ENCODE results near the gene TANGO2. TPM values are rescaled to one million over a fixed set of nuclear protein-coding genes. Genes with fewer than 3 reads are reported as not detected.

TANGO2 gene
- total RNA-seq, 4 donors from 2014 or later: 31.7 to 56.7 (median 39.0) TPM

- TF ChIP-seq POLR2A (IDR thresholded peaks at IDR 0.05): no peak
- no peak for TF ChIP-seq CTCF (IDR thresholded peaks at IDR 0.05)
- no peak for TF ChIP-seq EP300 (IDR thresholded peaks at IDR 0.05)
- no peak overlapping the region for H3K27ac ChIP-seq
- DNase-seq (ENCODE audit: low spot score in 2 of 2): no peak
- no peaks in the 10 kb centered on the region for H3K27me3 ChIP-seq
- peaks cover 2 to 89% (median 29%) of the 10 kb centered on the region in 3 donors for H3K36me3 ChIP-seq
- H3K4me1 ChIP-seq: peaks cover 0 to 14% (median 6%) of the 10 kb centered on the region in 4 donors
- H3K4me3 ChIP-seq: no peak overlapping the region
- WGBS, 2 donors: 88 to 92% methylated on average over 17 of the region's 17 CpGs
- no peaks in the 10 kb centered on the region for H3K9me3 ChIP-seq
These were observed 68.5 kb downstream of the TANGO2 start for GRCh38 chr22:20089226-20089976.

- 84 to 93% methylated on average over 11 of the region's 11 CpGs for WGBS, 2 donors
- TF ChIP-seq CTCF (IDR thresholded peaks at IDR 0.05): no peak
- TF ChIP-seq POLR2A (IDR thresholded peaks at IDR 0.05): no peak
- no peak for TF ChIP-seq EP300 (IDR thresholded peaks at IDR 0.05)
- no peak for DNase-seq (ENCODE audit: low spot score in 2 of 2)
- no peaks in the 10 kb centered on the region for H3K9me3 ChIP-seq
- H3K27ac ChIP-seq: no peak overlapping the region
- no peaks in the 10 kb centered on the region for H3K27me3 ChIP-seq
- H3K4me1 ChIP-seq: peaks cover 0 to 6% (median 1%) of the 10 kb centered on the region in 4 donors
- no peak overlapping the region for H3K4me3 ChIP-seq
- H3K36me3 ChIP-seq: peaks cover 6 to 97% (median 29%) of the 10 kb centered on the region in 3 donors
These were observed 69.2 kb downstream of the TANGO2 start for GRCh38 chr22:20089977-20090729.

GRCh38 chr22:20090730-20091240 is 69.9 kb downstream of the TANGO2 start:
- DNase-seq (ENCODE audit: low spot score in 2 of 2): no peak
- Histone ChIP-seq H3K36me3 (peaks cover 6 to 100% (median 29%) of the 10 kb centered on the region in 3 donors), H3K4me3 (no peak overlapping the region), H3K4me1 (no peaks in the 10 kb centered on the region), H3K27ac (no peak overlapping the region), H3K27me3 (no peaks in the 10 kb centered on the region), H3K9me3 (peaks cover 0 to under 1% (median 0%) of the 10 kb centered on the region in 4 donors)
- WGBS, 2 donors: 91 to 96% methylated on average over 9 of the region's 9 CpGs
- no peak for TF ChIP-seq EP300 (IDR thresholded peaks at IDR 0.05)
- no peak for TF ChIP-seq POLR2A (IDR thresholded peaks at IDR 0.05)
- no peak for TF ChIP-seq CTCF (IDR thresholded peaks at IDR 0.05)

GRCh38 chr22:20091690-20092476 is 71.0 kb downstream of the TANGO2 start:
- H3K36me3 ChIP-seq: peaks cover 6 to 100% (median 22%) of the 10 kb centered on the region in 3 donors

More at GRCh38 chr22:20091690-20092476, 71.0 kb downstream of the TANGO2 start:
- Histone ChIP-seq H3K27ac (no peak overlapping the region), H3K4me1 (no peaks in the 10 kb centered on the region), H3K9me3 (peaks cover 0 to 10% (median 0%) of the 10 kb centered on the region in 4 donors), H3K4me3 (no peak overlapping the region), H3K27me3 (no peaks in the 10 kb centered on the region)
- no peak for DNase-seq (ENCODE audit: low spot score in 2 of 2)
- TF ChIP-seq CTCF (IDR thresholded peaks at IDR 0.05) (no peak), POLR2A (IDR thresholded peaks at IDR 0.05) (no peak), EP300 (IDR thresholded peaks at IDR 0.05) (no peak)
- WGBS, 2 donors: 94 to 95% methylated on average over 16 of the region's 16 CpGs
